GM23338 (cell line): ENCODE results near the gene ADCY5.

ENCODE experiments used
- CTCF ChIP-seq, 2 experiments: fragments of 200-600 bp in 1 of 2; sonication (generic) in 1 of 2; conservative IDR thresholded peaks; 2 replicates each; pipeline versions ENCODE4 v1.5.1 to v1.6.1; 2016 to 2017; ENCODE audit warnings: antibody characterized with exemption in 2 of 2, low read depth in 2 of 2, mild to moderate bottlenecking in 2 of 2, moderate library complexity in 1 of 2
- ETS1 ChIP-seq: IDR thresholded peaks from 2 replicates; pipeline ENCODE4 v1.6.1; 2016; ENCODE audit warnings: antibody characterized with exemption
- EZH2 ChIP-seq: fragments of 200-600 bp; sonication (generic); IDR thresholded peaks from one replicate; pipeline ENCODE4 v1.8.0; 2017; ENCODE audit warnings: antibody characterized with exemption, mild to moderate bottlenecking, low read depth; ENCODE audit not compliant: unreplicated experiment
- EZH2phosphoT487 ChIP-seq: fragments of 200-600 bp; sonication (generic); IDR thresholded peaks from one replicate; pipeline ENCODE4 v1.8.1; 2018; ENCODE audit warnings: antibody characterized with exemption; ENCODE audit not compliant: unreplicated experiment
- JUNB ChIP-seq: IDR thresholded peaks from one replicate; pipeline ENCODE4 v1.6.1; 2016; ENCODE audit warnings: antibody characterized with exemption; ENCODE audit not compliant: unreplicated experiment
- POLR2AphosphoS5 ChIP-seq: IDR thresholded peaks from 2 replicates; pipeline ENCODE4 v1.6.1; 2016; ENCODE audit warnings: antibody characterized with exemption, low read depth
- REST ChIP-seq: IDR thresholded peaks from one replicate; pipeline ENCODE4 v1.6.1; 2018; ENCODE audit warnings: antibody characterized with exemption; ENCODE audit not compliant: unreplicated experiment
- ZNF331 ChIP-seq: fragments of 250-450 bp; sonication (Bioruptor Pico); IDR thresholded peaks from 2 replicates; pipeline ENCODE4 v1.5.0; 2020; ENCODE audit warnings: low read depth, mild to moderate bottlenecking, moderate library complexity

GRCh38 chr3:123416647-123417046 is 32.2 kb downstream of the ADCY5 start:
- no peak for TF ChIP-seq CTCF (conservative IDR thresholded peaks at IDR 0.05; ENCODE audit: low read depth in 2 of 2)
- no peak for TF ChIP-seq JUNB
- TF ChIP-seq POLR2AphosphoS5 = no peak
- TF ChIP-seq EZH2 = no peak
- no peak for TF ChIP-seq EZH2phosphoT487
- no peak for TF ChIP-seq REST
- no peak for TF ChIP-seq ETS1
- no peak for TF ChIP-seq ZNF331
